Endothelial cell of umbilical vein (primary cell): ENCODE measurements around the gene CDCP2. TPM values are rescaled to one million over a fixed set of nuclear protein-coding genes. Genes with fewer than 3 reads are reported as not detected.

ENCODE experiments used
- BruUV-seq: library from RNA; stranded (reverse); fragments of 400-500 nt; replicated peaks from 2 replicates; lab custom pipeline; 2021; lab: Mats Ljungman, UMichigan
- CTCF ChIA-PET: fragments of 300-600, 350-600 bp; sonication (Branson Sonifier 250); formaldehyde crosslinking; loops from one replicate; lab custom pipeline; 2021; ENCODE audit warnings: antibody characterized with exemption, inconsistent platforms; lab: Charles Lee
- POLR2A ChIA-PET: fragments of 300-600, 350-600 bp; sonication (Branson Sonifier 250); formaldehyde crosslinking; loops from one replicate; lab custom pipeline; 2021; ENCODE audit warnings: antibody characterized with exemption, inconsistent platforms; lab: Charles Lee
- DNase-seq: peaks from one replicate; pipeline ENCODE4 v3.0.0-alpha.2; 2011; ENCODE audit warnings: low read depth, low spot score
- FAIRE-seq: peaks from 2 replicates; lab custom pipeline; 2011; peaks lifted over from hg19 to GRCh38; lab: Jason Lieb, UNC
- H2AFZ ChIP-seq: 2 replicates; pipeline ENCODE4 v1.6.0; 2012; ENCODE audit warnings: low read depth, low read length, control low read depth, inconsistent platforms
- H3K27ac ChIP-seq: 2 replicates; pipeline ENCODE4 v1.5.1; 2011; ENCODE audit warnings: low read depth, mild to moderate bottlenecking, control low read depth, low read length, moderate library complexity; ENCODE audit not compliant: insufficient read depth
- H3K27me3 ChIP-seq, 2 experiments: 2 replicates each; pipeline versions ENCODE4 v1.6.0 to v1.6.1; 2011; ENCODE audit warnings: low read length in 2 of 2, mixed read lengths in 1 of 2; ENCODE audit not compliant: control insufficient read depth in 2 of 2, insufficient read depth in 2 of 2
- H3K36me3 ChIP-seq, 2 experiments: 2 replicates in 1 of 2; 3 replicates in 1 of 2; pipeline ENCODE4 v1.5.1; 2011; ENCODE audit warnings: low read length in 2 of 2, mild to moderate bottlenecking in 1 of 2, moderate library complexity in 1 of 2; ENCODE audit not compliant: control insufficient read depth in 2 of 2, insufficient read depth in 2 of 2; ENCODE audit errors: extremely low read depth in 1 of 2
- H3K4me1 ChIP-seq: 3 replicates; pipeline ENCODE4 v1.5.1; 2011; ENCODE audit warnings: mild to moderate bottlenecking, low read length; ENCODE audit not compliant: control insufficient read depth, insufficient read depth; ENCODE audit errors: extremely low read depth
- H3K4me2 ChIP-seq: 2 replicates; pipeline ENCODE4 v1.6.1; 2011; ENCODE audit warnings: low read length, control low read depth, mixed read lengths; ENCODE audit not compliant: insufficient read depth
- H3K4me3 ChIP-seq, 3 experiments: fragments of 200-600 bp in 1 of 3; sonication (generic), shearing (Covaris generic) in 1 of 3; replicated peaks in 1 of 3; 2 replicates each; pipeline ENCODE4 v1.5.1; 2011 to 2016; ENCODE audit warnings: control low read depth in 3 of 3, low read length in 3 of 3, mild to moderate bottlenecking in 2 of 3, inconsistent platforms in 1 of 3, low read depth in 1 of 3, moderate library complexity in 1 of 3; ENCODE audit not compliant: insufficient read depth in 1 of 3
- H3K79me2 ChIP-seq: 2 replicates; pipeline ENCODE4 v1.6.0; 2012; ENCODE audit warnings: low read length, inconsistent platforms; ENCODE audit not compliant: control insufficient read depth, insufficient read depth
- H3K9ac ChIP-seq: replicated peaks from 2 replicates; pipeline ENCODE3; 2011; ENCODE audit warnings: low read length, control low read depth; ENCODE audit not compliant: insufficient read depth; ENCODE audit errors: extremely low read depth
- H3K9me1 ChIP-seq: replicated peaks from 3 replicates; pipeline ENCODE4 v1.6.0; 2011; ENCODE audit warnings: mild to moderate bottlenecking, low read length; ENCODE audit not compliant: control insufficient read depth, insufficient read depth; ENCODE audit errors: extremely low read depth
- H3K9me3 ChIP-seq: replicated peaks from 2 replicates; pipeline ENCODE4 v1.5.1; 2012; ENCODE audit warnings: low read length, inconsistent platforms; ENCODE audit not compliant: control insufficient read depth, insufficient read depth
- H4K20me1 ChIP-seq: replicated peaks from 2 replicates; pipeline ENCODE3; 2011; ENCODE audit warnings: mild to moderate bottlenecking, low read length; ENCODE audit not compliant: control insufficient read depth, insufficient read depth; ENCODE audit errors: extremely low read depth
- EZH2 ChIP-seq: IDR thresholded peaks from 2 replicates; pipeline ENCODE4 v1.6.1; 2012; ENCODE audit warnings: borderline replicate concordance, low read depth, mild to moderate bottlenecking, moderate library complexity, low read length, inconsistent platforms; ENCODE audit not compliant: severe bottlenecking
- FOS ChIP-seq: IDR thresholded peaks from 2 replicates; pipeline ENCODE4 v1.6.1; 2011; ENCODE audit warnings: mild to moderate bottlenecking, low read length, moderate library complexity, borderline replicate concordance; ENCODE audit not compliant: insufficient read depth
- GATA2 ChIP-seq: IDR thresholded peaks from 2 replicates; pipeline ENCODE4 v1.7.0; 2011; ENCODE audit warnings: low read depth, mild to moderate bottlenecking, moderate library complexity, mixed read lengths, low read length; ENCODE audit not compliant: insufficient read length, insufficient read depth
- JUN ChIP-seq: IDR thresholded peaks from 2 replicates; pipeline ENCODE4 v1.6.1; 2011; ENCODE audit warnings: borderline replicate concordance, low read depth; ENCODE audit not compliant: insufficient read length, insufficient read depth
- MYC ChIP-seq: IDR thresholded peaks from one replicate; pipeline ENCODE4 v1.6.1; 2011; ENCODE audit warnings: mild to moderate bottlenecking, low read depth, low read length
- POLR2A ChIP-seq: IDR thresholded peaks from 2 replicates; pipeline ENCODE4 v1.6.1; 2012; ENCODE audit warnings: low read depth, mild to moderate bottlenecking, control low read depth, low read length
- POLR2AphosphoS5 ChIP-seq: IDR thresholded peaks from 2 replicates; pipeline ENCODE4 v1.6.1; 2012; ENCODE audit warnings: low read depth, mild to moderate bottlenecking, control low read depth, low read length, moderate library complexity; ENCODE audit not compliant: insufficient read depth
- dilution Hi-C: fragments of 300-500 bp; cut with MboI; formaldehyde crosslinking; loops from one replicate; pipeline ENCODE4 v1.15.0; 2019; ENCODE audit warnings: low sequenced_read_pairs; ENCODE audit not compliant: extremely low pct_ligation_motif_present
- intact Hi-C: fragments of 100-400 bp; cut with micrococcal nuclease; formaldehyde crosslinking; loops from one replicate; pipeline ENCODE4 v1.10.0; 2022
- polyA plus RNA-seq, 4 experiments: library from polyadenylated mRNA; depleted of rRNA in 3 of 4; stranded (reverse) in 3 of 4; unstranded in 1 of 4; fragments of >200 nt; gene quantifications; 2 replicates each; pipeline versions ENCODE4 v1.2.1 to v1.2.3, GENCODE V29; 2011 to 2012; ENCODE audit warnings: missing spikeins in 1 of 4
- total RNA-seq: library from RNA; stranded (reverse); gene quantifications from 2 replicates; pipeline ENCODE4 v1.2.3, GENCODE V29; 2021
- TF ChIP-seq, protein P1 (sequence below), 2 donors: IDR thresholded peaks; 1 replicate in 1 of 2; 2 replicates in 1 of 2; pipeline ENCODE4 v1.5.1; 2011; ENCODE audit warnings: low read length in 2 of 2, mild to moderate bottlenecking in 2 of 2, moderate library complexity in 2 of 2, control low read depth in 1 of 2, inconsistent platforms in 1 of 2, low read depth in 1 of 2; ENCODE audit not compliant: insufficient read depth in 1 of 2; ENCODE audit errors: extremely low read depth in 1 of 2
- TF ChIP-seq, protein P2 (sequence below): IDR thresholded peaks from 2 replicates; pipeline ENCODE4 v1.6.1; 2011; ENCODE audit not compliant: insufficient read depth, insufficient read length

The CDCP2 gene
- total and polyA plus RNA-seq, 2 donors (not counting 3 experiments of a cell fraction or from before 2014, with no cell fraction given) = 0.10 TPM; not detected in 1

DNA sequence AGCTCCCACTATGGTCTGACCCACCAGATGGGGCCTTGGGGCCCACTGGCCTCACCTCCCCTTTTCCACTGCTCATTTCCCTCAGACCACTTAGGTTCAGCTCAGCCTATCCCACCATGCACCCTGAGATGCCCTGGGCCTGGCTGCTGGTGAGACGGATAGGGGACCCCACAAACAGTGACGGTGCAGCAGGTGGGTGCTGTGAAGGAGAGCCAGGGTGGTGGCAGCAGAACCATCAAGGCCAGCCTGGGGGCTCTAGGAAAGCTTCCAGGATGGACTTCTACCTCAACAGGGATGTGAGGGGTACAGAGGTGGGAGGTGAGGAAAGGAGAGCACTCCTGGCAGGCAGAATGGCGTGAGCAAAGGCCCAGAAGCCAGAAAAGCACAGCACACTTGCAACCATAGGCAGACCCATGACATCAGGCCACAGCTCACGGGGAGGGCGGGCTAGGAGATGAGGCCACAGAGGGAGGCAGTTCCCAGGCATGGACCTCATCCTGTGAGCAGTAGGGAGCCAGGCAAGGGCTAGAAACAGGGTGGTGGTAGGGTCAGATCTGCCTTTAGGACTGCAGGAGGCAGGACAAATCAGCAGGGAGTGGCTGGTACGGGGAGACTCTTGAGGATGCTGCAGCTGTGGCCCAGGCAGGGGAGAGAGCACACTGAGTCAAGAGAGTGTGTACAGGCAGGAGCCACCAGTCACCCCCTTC is 24.0 kb upstream of the CDCP2 start:
- CTCF ChIA-PET = no interaction called here
- no peak overlapping the region for H3K4me3 ChIP-seq

More for the DNA sequence above, 24.0 kb upstream of the CDCP2 start:
- no peak for FAIRE-seq
- Histone ChIP-seq H3K4me1 (peaks cover 17% of the 10 kb centered on the region), H3K4me2 (no peak overlapping the region), H3K9ac (no peak overlapping the region), H3K9me1 (no peaks in the 10 kb centered on the region), H3K79me2 (no peaks in the 10 kb centered on the region), H3K36me3 (no peaks in the 10 kb centered on the region), H3K27me3 (no peaks in the 10 kb centered on the region), H4K20me1 (no peaks in the 10 kb centered on the region), H3K9me3 (no peaks in the 10 kb centered on the region), H2AFZ (no peak overlapping the region), H3K27ac (no peak overlapping the region)
- TF ChIP-seq EZH2 (no peak), POLR2AphosphoS5 (no peak), FOS (no peak), POLR2A (no peak), GATA2 (no peak), JUN (no peak), MYC (no peak)
- TF ChIP-seq, protein P1, sequence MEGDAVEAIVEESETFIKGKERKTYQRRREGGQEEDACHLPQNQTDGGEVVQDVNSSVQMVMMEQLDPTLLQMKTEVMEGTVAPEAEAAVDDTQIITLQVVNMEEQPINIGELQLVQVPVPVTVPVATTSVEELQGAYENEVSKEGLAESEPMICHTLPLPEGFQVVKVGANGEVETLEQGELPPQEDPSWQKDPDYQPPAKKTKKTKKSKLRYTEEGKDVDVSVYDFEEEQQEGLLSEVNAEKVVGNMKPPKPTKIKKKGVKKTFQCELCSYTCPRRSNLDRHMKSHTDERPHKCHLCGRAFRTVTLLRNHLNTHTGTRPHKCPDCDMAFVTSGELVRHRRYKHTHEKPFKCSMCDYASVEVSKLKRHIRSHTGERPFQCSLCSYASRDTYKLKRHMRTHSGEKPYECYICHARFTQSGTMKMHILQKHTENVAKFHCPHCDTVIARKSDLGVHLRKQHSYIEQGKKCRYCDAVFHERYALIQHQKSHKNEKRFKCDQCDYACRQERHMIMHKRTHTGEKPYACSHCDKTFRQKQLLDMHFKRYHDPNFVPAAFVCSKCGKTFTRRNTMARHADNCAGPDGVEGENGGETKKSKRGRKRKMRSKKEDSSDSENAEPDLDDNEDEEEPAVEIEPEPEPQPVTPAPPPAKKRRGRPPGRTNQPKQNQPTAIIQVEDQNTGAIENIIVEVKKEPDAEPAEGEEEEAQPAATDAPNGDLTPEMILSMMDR (IDR thresholded peaks at IDR 0.05; ENCODE audit: extremely low read depth in 1 of 2, insufficient read depth in 1 of 2, low read depth in 1 of 2, low read length in 2 of 2) = no peak
- TF ChIP-seq, protein P2, sequence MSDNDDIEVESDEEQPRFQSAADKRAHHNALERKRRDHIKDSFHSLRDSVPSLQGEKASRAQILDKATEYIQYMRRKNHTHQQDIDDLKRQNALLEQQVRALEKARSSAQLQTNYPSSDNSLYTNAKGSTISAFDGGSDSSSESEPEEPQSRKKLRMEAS = no peak
- BruUV-seq = no TSS peak
- DNase-seq = no peak
- dilution Hi-C loops = no loop called here
- POLR2A ChIA-PET = no interaction called here
- intact Hi-C loops = no loop called here
